K562 (cell line): ENCODE data around the gene DHTKD1. TPM values are rescaled to one million over a fixed set of nuclear protein-coding genes. Genes with fewer than 3 reads are reported as not detected.

Experiments
- ATAC-seq: fragments of 200-7000 bp; cut with Tn5 transposase; 3 replicates; pipeline ENCODE4 v1.9.1; 2020; ENCODE audit warnings: moderate library complexity
- BruUV-seq: library from RNA; stranded (reverse); fragments of 400-500 nt; replicated peaks from 2 replicates; lab custom pipeline; 2021; lab: Mats Ljungman, UMichigan
- CTCF ChIA-PET: fragments of 300-600 bp; formaldehyde crosslinking; extraction: SDS; loops from one replicate; lab custom pipeline; 2021; ENCODE audit warnings: low intra/inter-chr PET ratio; lab: Yijun Ruan, JAX
- POLR2A ChIA-PET: fragments of 300-600, 350-650 bp; sonication (Branson Sonifier 250); formaldehyde crosslinking; extraction: SDS; loops from one replicate; lab custom pipeline; 2021; ENCODE audit warnings: antibody characterized with exemption, inconsistent platforms; lab: Yijun Ruan, JAX
- DNase-seq, 4 experiments: peaks; one replicate each; pipeline versions ENCODE4 v3.0.0 to v3.0.0-alpha.2; 2011 to 2018; ENCODE audit warnings: low spot score in 3 of 4, mixed read lengths in 3 of 4; ENCODE audit errors: extremely low read depth in 1 of 4
- FAIRE-seq: peaks from 2 replicates; lab custom pipeline; 2011; peaks lifted over from hg19 to GRCh38; lab: Jason Lieb, UNC
- H2AFZ ChIP-seq: 2 replicates; pipeline ENCODE4 v1.6.0; 2011; ENCODE audit warnings: low read depth, low read length, control low read depth, inconsistent platforms
- H3K27ac ChIP-seq: fragments of 200-600 bp; 3 replicates; pipeline ENCODE4 v1.8.0; 2011; ENCODE audit warnings: low read depth, mild to moderate bottlenecking, control low read depth, inconsistent platforms, low read length, moderate library complexity, mixed read lengths; ENCODE audit errors: extremely low read depth
- H3K27me3 ChIP-seq, 2 experiments: fragments of 300-600 bp in 1 of 2; 2 replicates in 1 of 2; 3 replicates in 1 of 2; pipeline versions ENCODE4 v1.6.0 to v1.8.0; 2011; ENCODE audit warnings: inconsistent platforms in 2 of 2, low read length in 2 of 2, mild to moderate bottlenecking in 1 of 2, mixed read lengths in 1 of 2, moderate library complexity in 1 of 2; ENCODE audit not compliant: control insufficient read depth in 2 of 2, insufficient read depth in 2 of 2
- H3K36me3 ChIP-seq: fragments of 300-600 bp; 3 replicates; pipeline ENCODE4 v1.8.0; 2011; ENCODE audit warnings: mild to moderate bottlenecking, low read length, inconsistent platforms; ENCODE audit not compliant: control insufficient read depth, insufficient read depth
- H3K4me1 ChIP-seq, 2 experiments: fragments of 200-600 bp in 1 of 2; replicated peaks in 1 of 2; 2 replicates in 1 of 2; 3 replicates in 1 of 2; pipeline versions ENCODE4 v1.5.1 to v1.8.0; 2011; ENCODE audit warnings: inconsistent platforms in 2 of 2, low read length in 2 of 2, mild to moderate bottlenecking in 1 of 2, mixed read lengths in 1 of 2, moderate library complexity in 1 of 2; ENCODE audit not compliant: control insufficient read depth in 2 of 2, insufficient read depth in 2 of 2
- H3K4me2 ChIP-seq: 2 replicates; pipeline ENCODE4 v1.6.1; 2011; ENCODE audit warnings: low read length, control low read depth, inconsistent platforms, mixed read lengths; ENCODE audit not compliant: insufficient read depth
- H3K4me3 ChIP-seq: fragments of 200-600 bp; sonication (generic), shearing (Covaris generic); 2 replicates; pipeline ENCODE4 v1.5.1; 2016; ENCODE audit warnings: control low read depth, inconsistent platforms
- H3K79me2 ChIP-seq: fragments of 200-600 bp; 3 replicates; pipeline ENCODE4 v1.8.0; 2011; ENCODE audit warnings: low read length, inconsistent platforms; ENCODE audit not compliant: control insufficient read depth, insufficient read depth
- H3K9ac ChIP-seq, 2 experiments: 2 replicates each; pipeline versions ENCODE4 v1.6.0 to v1.6.1; 2011; ENCODE audit warnings: low read depth in 2 of 2, low read length in 2 of 2, control low read depth in 1 of 2, inconsistent platforms in 1 of 2, mild to moderate bottlenecking in 1 of 2, mixed read lengths in 1 of 2; ENCODE audit not compliant: insufficient read depth in 1 of 2
- H3K9me1 ChIP-seq: one replicate; pipeline ENCODE4 v1.6.0; 2011; ENCODE audit warnings: inconsistent platforms, mild to moderate bottlenecking, low read length, moderate library complexity; ENCODE audit not compliant: control insufficient read depth, insufficient read depth
- H3K9me3 ChIP-seq: replicated peaks from 2 replicates; pipeline ENCODE4 v1.5.1; 2011; ENCODE audit warnings: low read depth, low read length, inconsistent platforms; ENCODE audit not compliant: control insufficient read depth, insufficient read depth
- H4K20me1 ChIP-seq: replicated peaks from 2 replicates; pipeline ENCODE4 v1.6.1; 2011; ENCODE audit warnings: low read length, inconsistent platforms, mixed read lengths; ENCODE audit not compliant: control insufficient read depth, insufficient read depth
- CHD2 ChIP-seq: IDR thresholded peaks from 2 replicates; pipeline ENCODE4 v1.6.1; 2011; ENCODE audit warnings: low read depth, low read length
- COPS2 ChIP-seq: fragments of 450-650 bp; conservative IDR thresholded peaks from 2 replicates; pipeline ENCODE4 v1.6.1; 2016; ENCODE audit warnings: mild to moderate bottlenecking, moderate library complexity
- GTF3C2 ChIP-seq: IDR thresholded peaks from 3 replicates; pipeline ENCODE4 v1.6.1; 2011; ENCODE audit warnings: borderline replicate concordance, mild to moderate bottlenecking, moderate library complexity; ENCODE audit not compliant: insufficient read length; ENCODE audit errors: extremely low read depth
- HDAC1 ChIP-seq, 2 experiments: fragments of 450-650 bp; IDR thresholded peaks; 2 replicates each; pipeline ENCODE4 v1.6.1; 2016 to 2017; ENCODE audit warnings: inconsistent platforms in 1 of 2, mild to moderate bottlenecking in 1 of 2, moderate library complexity in 1 of 2
- HMG20B ChIP-seq: fragments of 250-450 bp; sonication (Bioruptor Pico); IDR thresholded peaks from 2 replicates; pipeline ENCODE4 v1.5.0; 2021; ENCODE audit warnings: mild to moderate bottlenecking
- KLF16 ChIP-seq: IDR thresholded peaks from 2 replicates; pipeline ENCODE4 v1.6.1; 2016; ENCODE audit warnings: antibody characterized with exemption
- MIER1 ChIP-seq: fragments of 450-650 bp; IDR thresholded peaks from 2 replicates; pipeline ENCODE4 v1.6.1; 2016; ENCODE audit warnings: antibody characterized with exemption, mild to moderate bottlenecking, low read depth
- NFXL1 ChIP-seq: fragments of 450-650 bp; formaldehyde crosslinking; IDR thresholded peaks from 2 replicates; pipeline ENCODE4 v1.4.0; 2021; ENCODE audit warnings: mild to moderate bottlenecking
- POLR2AphosphoS5 ChIP-seq: IDR thresholded peaks from 2 replicates; pipeline ENCODE4 v1.6.1; 2011; ENCODE audit warnings: mild to moderate bottlenecking, low read depth, low read length, moderate library complexity; ENCODE audit not compliant: control insufficient read depth, insufficient read depth
- RBM25 ChIP-seq: fragments of 200-400 bp; formaldehyde crosslinking; IDR thresholded peaks from 2 replicates; pipeline ENCODE4 v1.6.1; 2018; ENCODE audit warnings: low read length, low read depth, moderate library complexity; ENCODE audit not compliant: severe bottlenecking
- SFPQ ChIP-seq: fragments of 200-400 bp; formaldehyde crosslinking; IDR thresholded peaks from 2 replicates; pipeline ENCODE4 v1.6.1; 2017; ENCODE audit warnings: mild to moderate bottlenecking, low read depth, low read length, moderate library complexity
- STAT5B ChIP-seq: fragments of 250-450 bp; sonication (Bioruptor Pico); IDR thresholded peaks from 2 replicates; pipeline ENCODE4 v1.8.0; 2021; ENCODE audit warnings: mild to moderate bottlenecking, inconsistent platforms
- TAF15 ChIP-seq: fragments of 200-400 bp; formaldehyde crosslinking; IDR thresholded peaks from 2 replicates; pipeline ENCODE4 v1.6.1; 2017; ENCODE audit warnings: mild to moderate bottlenecking, low read depth, low read length, moderate library complexity
- TARDBP ChIP-seq: fragments of 450-650 bp; IDR thresholded peaks from 2 replicates; pipeline ENCODE4 v1.6.1; 2016
- TEAD4 ChIP-seq, 2 experiments: sonication (generic) in 1 of 2; formaldehyde crosslinking in 1 of 2; IDR thresholded peaks; 2 replicates each; pipeline versions ENCODE4 v1.6.1 to v1.8.0; 2012 to 2022; ENCODE audit warnings: borderline replicate concordance in 1 of 2, inconsistent platforms in 1 of 2, low read length in 1 of 2, mild to moderate bottlenecking in 1 of 2, missing genetic modification reagents in 1 of 2
- ZC3H11A ChIP-seq: IDR thresholded peaks from 2 replicates; pipeline ENCODE4 v1.6.1; 2012; ENCODE audit warnings: low read depth, low read length, improper control_type of control experiment
- ZNF3 ChIP-seq: fragments of 250-450 bp; sonication (Bioruptor Pico); IDR thresholded peaks from 2 replicates; pipeline ENCODE4 v1.5.0; 2021; ENCODE audit warnings: mild to moderate bottlenecking, moderate library complexity
- WGBS: fragments of 100-300 bp; shearing (Covaris generic); methylation state at CpG from one replicate; pipeline ENCODE4 v1.1.6; 2016; ENCODE audit warnings: low coverage, mixed read lengths; ENCODE audit not compliant: insufficient coverage; ENCODE audit errors: missing lambda C conversion rate; 5-methylcytosine and 5-hydroxymethylcytosine counted together
- in situ Hi-C: fragments of 300-500 bp; cut with MboI; formaldehyde crosslinking; loops from 4 replicates; pipeline ENCODE4 v1.15.0; 2018; ENCODE audit warnings: inconsistent platforms, mixed read lengths
- intact Hi-C: fragments of 100-400 bp; cut with micrococcal nuclease; formaldehyde crosslinking; loops from 2 replicates; pipeline ENCODE4 v1.14.2; 2022
- polyA plus RNA-seq, 8 experiments: library from polyadenylated mRNA; depleted of rRNA in 4 of 8; stranded (reverse) in 5 of 8; unstranded in 3 of 8; fragments of >200 nt; fragmentation: Nextera tagmentation in 2 of 8; fragmentation: Illumina TruSeq in 1 of 8; extraction: Ambion mirVana in 2 of 8; extraction: Trizol in 1 of 8; gene quantifications; 2 replicates each; pipeline versions ENCODE4 v1.2.1 to v1.2.3, GENCODE V29; 2011 to 2014; ENCODE audit warnings: inconsistent platforms in 1 of 8, missing spikeins in 1 of 8
- total RNA-seq, 7 experiments: library from RNA; depleted of rRNA in 6 of 7; stranded (reverse); fragments of >200 nt in 6 of 7; fragmentation: Illumina TruSeq in 2 of 7; extraction: Trizol in 2 of 7; gene quantifications; 2 replicates each; pipeline versions ENCODE4 v1.2.1 to v1.2.3, GENCODE V29; 2011 to 2021; ENCODE audit warnings: low replicate concordance in 1 of 7
- TF ChIP-seq, protein P1 (sequence below): fragments of 450-650 bp; IDR thresholded peaks from 2 replicates; pipeline ENCODE4 v1.6.1; 2016

The DHTKD1 gene
- total and polyA plus RNA-seq, 9 of the 15 experiments (the other 6 are each of a cell fraction or from before 2014, with no cell fraction given) = 3.1 to 19.7 (median 6.8) TPM

DNA sequence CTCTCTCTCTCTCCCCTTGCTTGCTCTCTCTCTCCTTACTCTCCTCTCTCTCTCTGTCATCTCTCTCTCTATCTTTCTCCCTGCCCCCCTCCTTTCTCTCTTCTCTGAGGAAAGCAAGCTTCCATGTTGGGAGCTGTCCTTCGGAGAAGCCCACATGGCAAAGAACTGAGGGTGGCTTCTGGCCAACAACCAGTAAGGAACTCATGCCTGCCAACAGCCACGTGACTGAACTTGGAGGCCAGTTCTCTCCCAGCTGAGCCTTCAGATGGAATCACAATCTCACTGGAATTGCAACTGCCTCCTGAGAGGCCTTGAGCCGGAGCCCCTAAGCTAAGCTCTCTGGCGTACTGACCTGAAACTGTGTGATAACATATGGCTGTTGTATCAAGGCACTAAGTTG is 12.0 kb upstream of the DHTKD1 start:
- WGBS = 59% methylated on average over 3 of the region's 4 CpGs
- ChIA-PET CTCF (interaction anchor here (0.6 kb wide), 1 partner anchor 91 kb away, joined by 3 read pairs; no protein-coding TSS in a partner anchor), POLR2A (no interaction called here)
- TF ChIP-seq TEAD4 (IDR thresholded peaks at IDR 0.05; ENCODE audit: low read length) = no peak
- no peak for TF ChIP-seq TEAD4 (CRISPR knock-in tag; IDR thresholded peaks at IDR 0.05; ENCODE audit: borderline replicate concordance)
- TF ChIP-seq HMG20B = no peak
- TF ChIP-seq NFXL1 = no peak
- no peak for TF ChIP-seq COPS2
- no peak for TF ChIP-seq POLR2AphosphoS5
- TF ChIP-seq STAT5B (CRISPR knock-in tag) = no peak
- no peak for TF ChIP-seq HDAC1 (IDR thresholded peaks at IDR 0.05)
- no peak for TF ChIP-seq RBM25
- TF ChIP-seq TAF15 = no peak
- TF ChIP-seq, protein P1, sequence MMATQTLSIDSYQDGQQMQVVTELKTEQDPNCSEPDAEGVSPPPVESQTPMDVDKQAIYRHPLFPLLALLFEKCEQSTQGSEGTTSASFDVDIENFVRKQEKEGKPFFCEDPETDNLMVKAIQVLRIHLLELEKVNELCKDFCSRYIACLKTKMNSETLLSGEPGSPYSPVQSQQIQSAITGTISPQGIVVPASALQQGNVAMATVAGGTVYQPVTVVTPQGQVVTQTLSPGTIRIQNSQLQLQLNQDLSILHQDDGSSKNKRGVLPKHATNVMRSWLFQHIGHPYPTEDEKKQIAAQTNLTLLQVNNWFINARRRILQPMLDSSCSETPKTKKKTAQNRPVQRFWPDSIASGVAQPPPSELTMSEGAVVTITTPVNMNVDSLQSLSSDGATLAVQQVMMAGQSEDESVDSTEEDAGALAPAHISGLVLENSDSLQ = no peak
- no peak for TF ChIP-seq ZC3H11A
- no peak for TF ChIP-seq MIER1
- TF ChIP-seq SFPQ = no peak
- no peak for TF ChIP-seq CHD2
- no peak for TF ChIP-seq KLF16
- TF ChIP-seq GTF3C2 = no peak
- TF ChIP-seq TARDBP = no peak
- TF ChIP-seq ZNF3 (CRISPR knock-in tag) = no peak

More for the DNA sequence above, 12.0 kb upstream of the DHTKD1 start:
- no peak overlapping the region for H3K4me3 ChIP-seq
- H3K4me2 ChIP-seq = no peak overlapping the region; the same call in 1 of the 2 replicates
- FAIRE-seq = no peak
- intact Hi-C loops (no loop called here), in situ Hi-C loops (no loop called here)
- no peak for ATAC-seq
- peak overlapping the region; percentile 89 for H2AFZ ChIP-seq
- H3K36me3 ChIP-seq = no peaks in the 10 kb centered on the region
- peak overlapping the region; percentile 50; the same call in 1 of the 3 replicates for H3K27ac ChIP-seq
- no TSS peak for BruUV-seq
- no peaks in the 10 kb centered on the region for H3K79me2 ChIP-seq
- H3K9ac ChIP-seq = peak overlapping the region in 1 of 2 experiments; percentile 68; a peak in 1 of 4 replicates
- peaks cover 14 to 18% of the 10 kb centered on the region in 2 experiments; a peak in 4 of 5 replicates for H3K4me1 ChIP-seq
- H3K9me3 ChIP-seq = no peaks in the 10 kb centered on the region
- peak in 1 of 4 experiments; percentile 19 for DNase-seq
- H3K9me1 ChIP-seq = no peaks in the 10 kb centered on the region
- no peaks in the 10 kb centered on the region for H3K27me3 ChIP-seq
- H4K20me1 ChIP-seq = no peaks in the 10 kb centered on the region
